ENCODE measurements around the gene POGK. TPM values are rescaled to one million over a fixed set of nuclear protein-coding genes. Genes with fewer than 3 reads are reported as not detected.

Gene POGK
- total RNA-seq, 4 donors from 2014 or later: 33.1 to 49.0 (median 39.7) TPM

DNA sequence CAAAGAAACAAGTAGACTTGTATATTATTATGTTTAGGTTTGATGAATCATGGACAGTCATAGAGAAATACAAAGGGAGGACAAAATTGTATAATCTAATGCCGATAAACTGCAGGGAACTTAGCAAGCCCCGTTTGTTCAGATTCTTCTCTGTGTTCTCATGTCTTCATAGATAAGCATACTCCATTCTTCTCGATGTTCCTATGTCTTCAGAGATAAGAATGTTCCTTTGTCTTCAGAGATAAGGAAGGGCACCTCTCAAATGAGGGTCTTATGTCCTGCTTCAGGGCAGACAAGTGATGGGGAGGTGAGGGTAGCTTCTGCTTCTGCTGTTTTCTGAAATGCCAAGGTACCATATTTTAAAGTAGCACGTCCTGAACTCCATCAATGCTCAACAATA is 56.5 kb downstream of the POGK start:
- 82% methylated on average over 4 of the region's 4 CpGs for WGBS
- Histone ChIP-seq H3K27me3 (peaks cover 3% of the 10 kb centered on the region), H3K4me1 (no peaks in the 10 kb centered on the region)

DNA sequence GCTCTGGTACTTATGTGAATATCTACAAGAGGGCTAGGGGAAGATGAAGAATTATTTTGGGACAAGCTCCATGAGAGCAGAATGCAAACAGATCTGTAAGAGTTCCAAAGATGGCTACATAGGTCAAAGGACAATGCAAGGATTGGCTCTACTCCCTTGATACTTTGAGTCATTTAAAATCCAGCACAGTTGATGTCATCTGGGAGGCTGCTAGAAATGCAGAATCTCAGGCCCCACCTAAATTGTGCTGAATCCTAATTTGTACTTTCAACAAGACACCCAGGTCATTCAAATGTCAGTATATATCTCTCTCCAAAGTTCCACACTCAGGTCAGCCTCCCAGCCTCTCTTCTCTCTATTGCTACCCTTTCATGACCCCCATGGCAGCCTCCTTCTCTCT is 60.5 kb downstream of the POGK start:
- H3K4me3 ChIP-seq: no peak overlapping the region
- no peak overlapping the region for H3K27ac ChIP-seq
- peaks cover 3% of the 10 kb centered on the region for H3K27me3 ChIP-seq
- no peaks in the 10 kb centered on the region for H3K36me3 ChIP-seq
- DNase-seq (ENCODE audit: low spot score in 2 of 2): no peak
- no peaks in the 10 kb centered on the region for H3K9me3 ChIP-seq
- no peak for TF ChIP-seq POLR2AphosphoS5 (IDR thresholded peaks at IDR 0.05)
- no peak for TF ChIP-seq EP300 (IDR thresholded peaks at IDR 0.05)
- TF ChIP-seq POLR2A (IDR thresholded peaks at IDR 0.05): no peak
- TF ChIP-seq, protein P1, sequence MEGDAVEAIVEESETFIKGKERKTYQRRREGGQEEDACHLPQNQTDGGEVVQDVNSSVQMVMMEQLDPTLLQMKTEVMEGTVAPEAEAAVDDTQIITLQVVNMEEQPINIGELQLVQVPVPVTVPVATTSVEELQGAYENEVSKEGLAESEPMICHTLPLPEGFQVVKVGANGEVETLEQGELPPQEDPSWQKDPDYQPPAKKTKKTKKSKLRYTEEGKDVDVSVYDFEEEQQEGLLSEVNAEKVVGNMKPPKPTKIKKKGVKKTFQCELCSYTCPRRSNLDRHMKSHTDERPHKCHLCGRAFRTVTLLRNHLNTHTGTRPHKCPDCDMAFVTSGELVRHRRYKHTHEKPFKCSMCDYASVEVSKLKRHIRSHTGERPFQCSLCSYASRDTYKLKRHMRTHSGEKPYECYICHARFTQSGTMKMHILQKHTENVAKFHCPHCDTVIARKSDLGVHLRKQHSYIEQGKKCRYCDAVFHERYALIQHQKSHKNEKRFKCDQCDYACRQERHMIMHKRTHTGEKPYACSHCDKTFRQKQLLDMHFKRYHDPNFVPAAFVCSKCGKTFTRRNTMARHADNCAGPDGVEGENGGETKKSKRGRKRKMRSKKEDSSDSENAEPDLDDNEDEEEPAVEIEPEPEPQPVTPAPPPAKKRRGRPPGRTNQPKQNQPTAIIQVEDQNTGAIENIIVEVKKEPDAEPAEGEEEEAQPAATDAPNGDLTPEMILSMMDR (IDR thresholded peaks at IDR 0.05): no peak
- H3K4me1 ChIP-seq: no peaks in the 10 kb centered on the region

More for the DNA sequence above, 56.5 kb downstream of the POGK start:
- no peaks in the 10 kb centered on the region for H3K36me3 ChIP-seq
- H3K27ac ChIP-seq: no peak overlapping the region
- H3K9me3 ChIP-seq: no peaks in the 10 kb centered on the region
- TF ChIP-seq EP300 (IDR thresholded peaks at IDR 0.05): no peak
- TF ChIP-seq POLR2AphosphoS5 (IDR thresholded peaks at IDR 0.05): no peak
- TF ChIP-seq, protein P1 (IDR thresholded peaks at IDR 0.05): no peak
- TF ChIP-seq POLR2A (IDR thresholded peaks at IDR 0.05): no peak
- no peak overlapping the region for H3K4me3 ChIP-seq
- no peak for DNase-seq (ENCODE audit: low spot score in 2 of 2)

DNA sequence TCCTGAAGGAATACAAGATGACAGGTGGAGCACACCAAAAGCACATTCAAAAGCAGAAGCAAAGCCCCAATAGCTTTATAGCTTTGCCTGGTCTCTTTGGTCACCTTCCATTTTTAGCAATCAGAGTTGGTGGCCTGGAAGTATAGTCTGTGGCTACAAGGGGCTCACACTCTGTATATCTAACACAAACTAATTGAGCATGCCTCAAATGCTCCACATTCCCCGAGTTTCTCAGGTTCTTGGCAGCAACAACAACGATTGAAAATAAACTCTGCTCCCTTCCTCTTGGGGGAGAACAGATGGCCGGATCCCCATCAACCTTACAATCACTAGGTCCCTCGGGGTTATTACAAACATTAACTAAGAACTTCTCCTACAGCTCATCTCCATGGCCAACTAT is 61.7 kb downstream of the POGK start:
- 47% methylated on average over 4 of the region's 4 CpGs for WGBS
- H3K27ac ChIP-seq: no peak overlapping the region
- no peaks in the 10 kb centered on the region for H3K36me3 ChIP-seq
- H3K27me3 ChIP-seq: no peaks in the 10 kb centered on the region
- TF ChIP-seq EP300 (IDR thresholded peaks at IDR 0.05): no peak
- no peak for TF ChIP-seq POLR2A (IDR thresholded peaks at IDR 0.05)
- TF ChIP-seq, protein P1 (IDR thresholded peaks at IDR 0.05): no peak
- no peak for TF ChIP-seq POLR2AphosphoS5 (IDR thresholded peaks at IDR 0.05)
- H3K4me1 ChIP-seq: no peaks in the 10 kb centered on the region
- H3K4me3 ChIP-seq: no peak overlapping the region
- no peaks in the 10 kb centered on the region for H3K9me3 ChIP-seq
- no peak for DNase-seq (ENCODE audit: low spot score in 2 of 2)

DNA sequence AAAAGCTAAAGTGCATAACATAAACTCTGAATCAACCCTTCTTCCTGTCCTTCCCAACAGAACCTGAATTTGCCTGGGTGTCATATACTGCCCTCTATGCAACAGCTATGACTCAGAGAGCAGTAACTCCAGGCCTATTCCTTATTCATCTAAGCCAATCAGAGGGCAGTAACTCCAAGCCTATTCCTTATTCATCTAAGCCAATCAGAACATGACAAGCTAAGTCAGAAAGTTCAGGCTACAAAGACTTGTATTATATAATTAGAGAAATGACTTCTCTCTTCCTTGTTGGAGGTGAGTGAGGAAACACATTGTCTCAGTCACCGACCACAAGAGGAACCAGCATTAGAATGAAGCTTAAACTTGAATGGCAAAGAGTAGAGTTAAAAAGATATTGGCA is 63.0 kb downstream of the POGK start:
- no peaks in the 10 kb centered on the region for H3K4me1 ChIP-seq
- no peaks in the 10 kb centered on the region for H3K36me3 ChIP-seq
- DNase-seq (ENCODE audit: low spot score in 2 of 2): no peak
- TF ChIP-seq EP300 (IDR thresholded peaks at IDR 0.05) (no peak), POLR2A (IDR thresholded peaks at IDR 0.05) (no peak), POLR2AphosphoS5 (IDR thresholded peaks at IDR 0.05) (no peak)
- TF ChIP-seq, protein P1 (IDR thresholded peaks at IDR 0.05): no peak
- H3K4me3 ChIP-seq: no peak overlapping the region
- H3K9me3 ChIP-seq: no peaks in the 10 kb centered on the region
- WGBS: 94% methylated on average over 1 of the region's 1 CpG
- H3K27me3 ChIP-seq: no peaks in the 10 kb centered on the region
- no peak overlapping the region for H3K27ac ChIP-seq

DNA sequence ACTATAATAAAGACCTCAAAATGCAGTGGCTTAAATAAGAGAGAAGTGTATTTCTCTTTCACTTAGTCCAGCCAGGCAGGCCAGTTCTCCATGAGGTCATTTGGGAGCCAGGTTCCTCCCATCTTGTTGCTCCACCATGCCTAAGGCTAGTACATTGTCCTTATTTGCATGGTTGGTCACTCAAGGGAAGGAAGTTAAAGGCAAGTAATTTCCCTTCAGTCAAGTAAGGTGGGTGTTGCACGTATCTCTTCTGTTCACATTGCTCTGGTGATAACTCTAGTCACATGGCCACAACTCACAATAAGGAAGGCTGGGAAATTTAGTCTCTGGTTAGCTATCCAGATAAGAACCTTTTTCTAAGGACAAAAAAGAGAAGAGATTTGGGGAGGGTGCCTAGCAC is 64.0 kb downstream of the POGK start:
- Histone ChIP-seq H3K4me1 (no peaks in the 10 kb centered on the region), H3K27me3 (no peaks in the 10 kb centered on the region), H3K27ac (no peak overlapping the region), H3K36me3 (no peaks in the 10 kb centered on the region), H3K4me3 (no peak overlapping the region), H3K9me3 (no peaks in the 10 kb centered on the region)
- WGBS: 78% methylated on average over 1 of the region's 1 CpG
- TF ChIP-seq POLR2AphosphoS5 (IDR thresholded peaks at IDR 0.05) (no peak), EP300 (IDR thresholded peaks at IDR 0.05) (no peak), POLR2A (IDR thresholded peaks at IDR 0.05) (no peak)
- TF ChIP-seq, protein P1 (IDR thresholded peaks at IDR 0.05): no peak
- no peak for DNase-seq (ENCODE audit: low spot score in 2 of 2)
